CD14-positive monocyte (primary cell): Measurements from ENCODE around the gene CLDN8. TPM values are rescaled to one million over a fixed set of nuclear protein-coding genes. Genes with fewer than 3 reads are reported as not detected.
A peak's percentile ranks its signal among the peaks of the same experiment; 100 is the strongest.

Source experiments
- DNase-seq, 3 donors: peaks; one replicate each; pipeline ENCODE4 v3.0.0-alpha.2; 2011 to 2022
- H2AFZ ChIP-seq: 2 replicates; pipeline ENCODE4 v1.6.0; 2012; ENCODE audit warnings: mild to moderate bottlenecking, low read depth, low read length, inconsistent platforms; ENCODE audit not compliant: insufficient read depth, poor library complexity, severe bottlenecking
- H3K27ac ChIP-seq, 2 donors: 1 replicate in 1 of 2; 2 replicates in 1 of 2; pipeline ENCODE4 v1.5.1; 2012 to 2013; ENCODE audit warnings: low read length in 2 of 2, control low read depth in 1 of 2, inconsistent platforms in 1 of 2, low read depth in 1 of 2, mild to moderate bottlenecking in 1 of 2
- H3K27me3 ChIP-seq, 2 donors: one replicate each; pipeline versions ENCODE4 v1.6.0 to v1.6.1; 2011 to 2013; ENCODE audit warnings: low read length in 2 of 2; ENCODE audit not compliant: control insufficient read depth in 2 of 2, insufficient read depth in 2 of 2
- H3K36me3 ChIP-seq, 2 donors: replicated peaks in 1 of 2; 1 replicate in 1 of 2; 2 replicates in 1 of 2; pipeline versions ENCODE4 v1.5.1 to v1.6.1; 2012 to 2013; ENCODE audit warnings: low read length in 2 of 2, control low read depth in 1 of 2, inconsistent platforms in 1 of 2, mild to moderate bottlenecking in 1 of 2; ENCODE audit not compliant: insufficient read depth in 2 of 2, control insufficient read depth in 1 of 2
- H3K4me1 ChIP-seq, 2 donors: 1 replicate in 1 of 2; 2 replicates in 1 of 2; pipeline versions ENCODE4 v1.5.1 to v1.6.1; 2012 to 2013; ENCODE audit warnings: low read length in 2 of 2, control low read depth in 1 of 2, inconsistent platforms in 1 of 2, mild to moderate bottlenecking in 1 of 2, moderate library complexity in 1 of 2; ENCODE audit not compliant: insufficient read depth in 2 of 2, control insufficient read depth in 1 of 2
- H3K4me2 ChIP-seq: replicated peaks from 2 replicates; pipeline ENCODE3; 2012; ENCODE audit warnings: low read length, moderate library complexity, mild to moderate bottlenecking; ENCODE audit not compliant: poor library complexity, severe bottlenecking; ENCODE audit errors: extremely low read depth
- H3K4me3 ChIP-seq, 3 experiments: fragments of 200-600 bp in 1 of 3; sonication (generic) in 1 of 3; replicated peaks in 1 of 3; 1 replicate in 2 of 3; 2 replicates in 1 of 3; pipeline ENCODE4 v1.5.1; 2011 to 2013; ENCODE audit warnings: low read length in 3 of 3, mild to moderate bottlenecking in 3 of 3, control low read depth in 2 of 3, low read depth in 2 of 3, inconsistent platforms in 1 of 3, moderate library complexity in 1 of 3
- H3K79me2 ChIP-seq: 2 replicates; pipeline ENCODE4 v1.6.0; 2012; ENCODE audit warnings: mild to moderate bottlenecking, control low read depth, inconsistent platforms, low read length, moderate library complexity; ENCODE audit not compliant: insufficient read depth
- H3K9ac ChIP-seq: 2 replicates; pipeline ENCODE4 v1.6.0; 2017; ENCODE audit warnings: low read length, mild to moderate bottlenecking; ENCODE audit not compliant: insufficient read depth, poor library complexity, severe bottlenecking
- H3K9me3 ChIP-seq, 2 donors: replicated peaks in 1 of 2; 1 replicate in 1 of 2; 2 replicates in 1 of 2; pipeline versions ENCODE4 v1.5.1 to v1.6.1; 2012 to 2013; ENCODE audit warnings: low read length in 2 of 2, control low read depth in 1 of 2; ENCODE audit not compliant: control insufficient read depth in 1 of 2, insufficient read depth in 1 of 2
- H4K20me1 ChIP-seq: 2 replicates; pipeline ENCODE4 v1.6.0; 2012; ENCODE audit warnings: mild to moderate bottlenecking, low read length, control low read depth, moderate library complexity; ENCODE audit not compliant: insufficient read depth
- H3K27ac Mint-ChIP-seq, 7 donors: one replicate each; pipeline ENCODE4 v1.8.0; 2020; ENCODE audit warnings: mild to moderate bottlenecking in 7 of 7, mixed read lengths in 7 of 7, moderate library complexity in 6 of 7, inconsistent platforms in 2 of 7
- H3K27me3 Mint-ChIP-seq, 3 donors: one replicate each; pipeline ENCODE4 v1.8.0; 2021 to 2022; ENCODE audit warnings: low read depth in 3 of 3, mild to moderate bottlenecking in 3 of 3, mixed read lengths in 3 of 3, moderate library complexity in 3 of 3, inconsistent platforms in 1 of 3
- H3K36me3 Mint-ChIP-seq, 2 donors: one replicate each; pipeline ENCODE4 v1.8.0; 2020; ENCODE audit warnings: mixed read lengths in 2 of 2, inconsistent platforms in 1 of 2, mild to moderate bottlenecking in 1 of 2
- H3K4me1 Mint-ChIP-seq: one replicate; pipeline ENCODE4 v1.8.0; 2020; ENCODE audit warnings: mild to moderate bottlenecking, mixed read lengths
- H3K4me3 Mint-ChIP-seq, 2 donors: one replicate each; pipeline ENCODE4 v1.8.0; 2020; ENCODE audit warnings: mild to moderate bottlenecking in 2 of 2, mixed read lengths in 2 of 2, moderate library complexity in 1 of 2
- H3K9me3 Mint-ChIP-seq, 7 donors: one replicate each; pipeline ENCODE4 v1.8.0; 2020 to 2022; ENCODE audit warnings: mixed read lengths in 7 of 7, mild to moderate bottlenecking in 6 of 7, moderate library complexity in 6 of 7, inconsistent platforms in 2 of 7
- CTCF ChIP-seq: fragments of 200-600 bp; IDR thresholded peaks from one replicate; pipeline ENCODE4 v1.8.0; 2022; ENCODE audit warnings: antibody characterized with exemption, mild to moderate bottlenecking
- WGBS: methylation state at CpG from one replicate; pipeline ENCODE4 v1.1.5; 2013; ENCODE audit warnings: missing lambda C conversion rate; ENCODE audit not compliant: insufficient coverage; 5-methylcytosine and 5-hydroxymethylcytosine counted together
- intact Hi-C, 2 donors: fragments of 100-400 bp; cut with micrococcal nuclease; formaldehyde crosslinking; loops; one replicate each; pipeline versions ENCODE4 v1.15.0 to v1.15.1; 2023
- polyA plus RNA-seq, 3 donors: library from polyadenylated mRNA; depleted of rRNA in 1 of 3; unstranded in 2 of 3; stranded (reverse) in 1 of 3; fragments of 300-500 nt in 2 of 3; fragments of >200 nt in 1 of 3; fragmentation: Illumina TruSeq in 2 of 3; gene quantifications; 1 replicate in 2 of 3; 2 replicates in 1 of 3; pipeline ENCODE4 v1.2.3, GENCODE V29; 2012 to 2021

Gene CLDN8
- polyA plus RNA-seq, 3 donors = not detected

GRCh38 chr21:30194701-30195299 lies 21.1 kb downstream of the CLDN8 start:
- no peaks in the 10 kb centered on the region for H3K27me3 Mint-ChIP-seq
- H3K27me3 ChIP-seq = no peaks in the 10 kb centered on the region
- no peak overlapping the region for H3K27ac ChIP-seq
- no peak overlapping the region for H3K4me3 Mint-ChIP-seq
- no peak overlapping the region for H3K4me2 ChIP-seq
- intact Hi-C loops = no loop called here
- no peaks in the 10 kb centered on the region for H3K36me3 ChIP-seq
- H3K4me1 Mint-ChIP-seq = no peaks in the 10 kb centered on the region
- no peak overlapping the region for H3K4me3 ChIP-seq
- no peak overlapping the region for H3K27ac Mint-ChIP-seq
- no peak overlapping the region for H3K9ac ChIP-seq
- peaks cover 0 to 1% (median 0%) of the 10 kb centered on the region in 7 donors for H3K9me3 Mint-ChIP-seq
- no peaks in the 10 kb centered on the region for H3K36me3 Mint-ChIP-seq
- H3K79me2 ChIP-seq = no peaks in the 10 kb centered on the region
- TF ChIP-seq CTCF = peak; percentile 62
- no peak overlapping the region for H2AFZ ChIP-seq
- H4K20me1 ChIP-seq = no peaks in the 10 kb centered on the region
- no CpG with 5 or more reads among the region's 2 CpGs for WGBS
- no peaks in the 10 kb centered on the region for H3K4me1 ChIP-seq
- no peaks in the 10 kb centered on the region for H3K9me3 ChIP-seq
- peak in 1 of 3 donors; percentile 4 for DNase-seq

GRCh38 chr21:30193201-30193600 lies 22.7 kb downstream of the CLDN8 start:
- no peaks in the 10 kb centered on the region for H3K9me3 Mint-ChIP-seq
- Histone ChIP-seq H4K20me1 (no peaks in the 10 kb centered on the region), H3K9ac (no peak overlapping the region), H3K4me1 (no peaks in the 10 kb centered on the region), H3K4me3 (no peak overlapping the region), H2AFZ (no peak overlapping the region), H3K36me3 (no peaks in the 10 kb centered on the region), H3K79me2 (no peaks in the 10 kb centered on the region), H3K27ac (no peak overlapping the region), H3K9me3 (no peaks in the 10 kb centered on the region), H3K27me3 (no peaks in the 10 kb centered on the region), H3K4me2 (no peak overlapping the region)
- 82% methylated on average over 1 of the region's 2 CpGs for WGBS
- no peak for DNase-seq
- intact Hi-C loops = no loop called here
- no peak for TF ChIP-seq CTCF
- no peaks in the 10 kb centered on the region for H3K27me3 Mint-ChIP-seq
- no peak overlapping the region for H3K27ac Mint-ChIP-seq
- H3K4me1 Mint-ChIP-seq = no peaks in the 10 kb centered on the region
- H3K4me3 Mint-ChIP-seq = no peak overlapping the region
- no peaks in the 10 kb centered on the region for H3K36me3 Mint-ChIP-seq
